Calu3 (cell line): ENCODE data around the gene PCYT1A. TPM values are rescaled to one million over a fixed set of nuclear protein-coding genes. Genes with fewer than 3 reads are reported as not detected.
"Not testable (repeated sequence)": the region's sequence is repeated elsewhere in the genome, so short reads cannot be mapped to it uniquely, and the experiment has no call there.

ENCODE experiments used
- BruUV-seq: library from RNA; stranded (reverse); fragments of 400-500 nt; replicated peaks from 2 replicates; lab custom pipeline; 2021; lab: Mats Ljungman, UMichigan
- CTCF ChIA-PET: fragments of 300-600 bp; sonication (Branson Sonifier 250); formaldehyde crosslinking; loops from one replicate; lab custom pipeline; 2022; ENCODE audit warnings: antibody characterized with exemption; lab: Charles Lee
- DNase-seq: peaks from one replicate; pipeline ENCODE4 v3.0.0; 2022
- H3K27ac Mint-ChIP-seq: one replicate; pipeline ENCODE4 v1.8.0; 2022; ENCODE audit warnings: mixed read lengths; ENCODE audit not compliant: unreplicated experiment
- H3K27me3 Mint-ChIP-seq: one replicate; pipeline ENCODE4 v1.8.0; 2022; ENCODE audit warnings: mixed read lengths; ENCODE audit not compliant: unreplicated experiment
- H3K36me3 Mint-ChIP-seq: one replicate; pipeline ENCODE4 v1.8.0; 2022; ENCODE audit warnings: mild to moderate bottlenecking, moderate library complexity, mixed read lengths; ENCODE audit not compliant: insufficient read depth, unreplicated experiment
- H3K4me1 Mint-ChIP-seq: one replicate; pipeline ENCODE4 v1.8.0; 2022; ENCODE audit warnings: mild to moderate bottlenecking, low read depth, mixed read lengths; ENCODE audit not compliant: unreplicated experiment
- H3K4me3 Mint-ChIP-seq: one replicate; pipeline ENCODE4 v1.8.0; 2022; ENCODE audit warnings: mild to moderate bottlenecking, low read depth, moderate library complexity, mixed read lengths; ENCODE audit not compliant: unreplicated experiment
- H3K9me3 Mint-ChIP-seq: one replicate; pipeline ENCODE4 v1.8.0; 2022; ENCODE audit warnings: low read depth, mixed read lengths; ENCODE audit not compliant: unreplicated experiment
- CTCF ChIP-seq: fragments of 200-600 bp; IDR thresholded peaks from one replicate; pipeline ENCODE4 v1.8.0; 2022; ENCODE audit warnings: antibody characterized with exemption; ENCODE audit not compliant: unreplicated experiment
- intact Hi-C: fragments of 100-400 bp; cut with micrococcal nuclease; formaldehyde crosslinking; loops from one replicate; pipeline ENCODE4 v1.10.0; 2022; ENCODE audit not compliant: unreplicated experiment
- total RNA-seq: library from RNA; stranded (reverse); gene quantifications from 2 replicates; pipeline ENCODE4 v1.2.3, GENCODE V29; 2022

Gene PCYT1A
- total RNA-seq, 1 experiment from 2014 or later = 47.0 TPM

- peaks cover 7% of the 10 kb centered on the region for H3K36me3 Mint-ChIP-seq
- BruUV-seq = no TSS peak
- CTCF ChIA-PET = no interaction called here
- peak overlapping the region; percentile 75 for H3K4me3 Mint-ChIP-seq
- H3K9me3 Mint-ChIP-seq = peaks cover 3% of the 10 kb centered on the region
- no peaks in the 10 kb centered on the region for H3K4me1 Mint-ChIP-seq
- peaks cover 81% of the 10 kb centered on the region for H3K27me3 Mint-ChIP-seq
- peak; percentile 75 for DNase-seq
- TF ChIP-seq CTCF = no peak
- peak overlapping the region; percentile 65 for H3K27ac Mint-ChIP-seq
- intact Hi-C loops = no loop called here
Observed at GRCh38 chr3:196207833-196208607, 79.5 kb downstream of the PCYT1A start.

DNA sequence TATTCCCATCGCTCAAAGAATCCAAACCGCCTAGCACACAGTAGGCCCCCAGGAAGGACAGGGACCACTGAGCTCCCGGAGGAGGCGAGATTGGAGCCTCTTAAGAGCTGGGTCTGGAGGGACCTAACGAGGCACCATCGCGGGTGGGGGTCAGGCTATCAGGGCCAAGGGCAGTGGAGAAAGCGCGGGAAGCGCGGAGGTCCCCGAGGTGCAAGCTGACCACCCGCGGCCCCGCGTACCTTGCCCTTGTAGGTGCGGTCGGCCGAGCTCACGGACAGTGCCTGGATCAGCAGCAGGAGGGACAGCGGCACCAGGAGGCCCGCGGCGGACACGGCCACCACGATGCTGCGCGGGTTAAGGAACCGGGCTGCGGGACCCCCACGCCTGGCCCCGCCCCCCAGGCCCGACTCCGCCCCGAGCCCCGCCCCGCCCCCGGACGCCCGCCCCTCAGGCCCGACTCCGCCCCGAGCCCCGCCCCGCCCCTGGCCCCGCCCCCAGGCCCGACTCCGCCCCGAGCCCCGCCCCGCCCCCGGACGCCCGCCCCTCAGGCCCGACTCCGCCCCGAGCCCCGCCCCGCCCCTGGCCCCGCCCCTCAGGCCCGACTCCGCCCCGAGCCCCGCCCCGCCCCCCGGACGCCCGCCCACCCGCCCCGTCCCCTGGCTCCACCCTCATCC lies 80.2 kb downstream of the PCYT1A start:
- peak overlapping the region; percentile 65 for H3K27ac Mint-ChIP-seq
- CTCF ChIA-PET = no interaction called here
- peaks cover 88% of the 10 kb centered on the region for H3K27me3 Mint-ChIP-seq
- BruUV-seq = no TSS peak
- no peak for TF ChIP-seq CTCF
- DNase-seq = peak; percentile 32
- intact Hi-C loops = no loop called here
- peak overlapping the region; percentile 75 for H3K4me3 Mint-ChIP-seq
- no peaks in the 10 kb centered on the region for H3K4me1 Mint-ChIP-seq
- peaks cover 3% of the 10 kb centered on the region for H3K9me3 Mint-ChIP-seq
- peaks cover 7% of the 10 kb centered on the region for H3K36me3 Mint-ChIP-seq

- H3K27ac Mint-ChIP-seq, H3K36me3 Mint-ChIP-seq, BruUV-seq, H3K4me3 Mint-ChIP-seq, DNase-seq, CTCF ChIA-PET, H3K9me3 Mint-ChIP-seq, intact Hi-C loops, H3K4me1 Mint-ChIP-seq: not testable (repeated sequence)
- H3K27me3 Mint-ChIP-seq = peaks cover 82% of the 10 kb centered on the region
Observed at GRCh38 chr3:196205442-196206205, 81.9 kb downstream of the PCYT1A start.

DNA sequence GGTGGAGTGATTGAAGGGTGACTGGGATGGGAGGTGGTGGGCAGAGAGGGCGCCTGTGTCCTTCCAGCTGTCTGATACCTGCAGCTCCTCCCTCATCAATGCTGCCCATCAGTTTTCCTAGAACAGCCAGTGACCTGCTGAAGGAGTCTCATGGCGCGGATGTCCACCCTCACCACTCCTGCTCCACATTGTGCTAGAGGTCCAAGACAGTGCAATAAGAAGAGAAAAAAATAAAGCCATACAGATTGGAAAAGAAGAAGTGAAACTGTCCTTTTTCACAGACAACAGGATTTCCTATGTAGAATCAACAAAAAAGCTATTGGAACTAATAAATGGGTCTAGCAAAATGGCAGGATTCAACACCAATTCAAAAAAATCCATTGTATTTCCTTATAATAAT lies 83.7 kb downstream of the PCYT1A start:
- Mint-ChIP-seq H3K27me3 (peaks cover 64% of the 10 kb centered on the region), H3K4me1 (no peaks in the 10 kb centered on the region), H3K9me3 (peaks cover 3% of the 10 kb centered on the region), H3K27ac (no peak overlapping the region), H3K4me3 (no peak overlapping the region), H3K36me3 (peaks cover 7% of the 10 kb centered on the region)
- DNase-seq = no peak
- no peak for TF ChIP-seq CTCF
- intact Hi-C loops = no loop called here
- no TSS peak for BruUV-seq
- CTCF ChIA-PET = no interaction called here
